Posterior cingulate gyrus (tissue), 11 donors: ENCODE results near the gene CXCR4.
A peak's percentile ranks its signal among the peaks of the same experiment; 100 is the strongest.

Source experiments
- DNase-seq, 10 donors: peaks; one replicate each; pipeline versions ENCODE4 v3.0.0 to v3.0.0-alpha.2; 2020 to 2021; ENCODE audit warnings: mixed read lengths in 3 of 10
- intact Hi-C: fragments of 100-400 bp; cut with DNase I; formaldehyde crosslinking; loops from one replicate; pipeline ENCODE4 v1.15.1; 2023

The CXCR4 gene

DNA sequence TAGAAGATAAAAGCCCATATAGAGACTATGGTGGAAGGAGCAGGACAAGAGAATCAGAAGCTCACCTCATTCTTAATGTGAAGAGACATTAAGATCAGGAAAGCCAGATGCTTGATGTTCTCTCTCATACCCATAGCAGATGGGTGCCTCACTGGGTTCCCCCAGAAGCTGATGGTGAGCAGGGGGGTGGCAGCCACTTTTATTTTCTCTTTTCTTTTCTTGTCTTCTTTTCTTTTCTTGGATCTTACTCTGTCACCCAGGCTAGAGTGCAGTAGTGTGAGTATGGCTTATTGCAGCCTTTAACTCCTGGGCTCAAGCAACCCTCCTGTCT is 14.8 kb upstream of the CXCR4 start:
- intact Hi-C loops: no loop called here
- no peak for DNase-seq

GRCh38 chr2:136131961-136132824 is 14.2 kb upstream of the CXCR4 start:
- DNase-seq: no peak
- intact Hi-C loops: no loop called here

DNA sequence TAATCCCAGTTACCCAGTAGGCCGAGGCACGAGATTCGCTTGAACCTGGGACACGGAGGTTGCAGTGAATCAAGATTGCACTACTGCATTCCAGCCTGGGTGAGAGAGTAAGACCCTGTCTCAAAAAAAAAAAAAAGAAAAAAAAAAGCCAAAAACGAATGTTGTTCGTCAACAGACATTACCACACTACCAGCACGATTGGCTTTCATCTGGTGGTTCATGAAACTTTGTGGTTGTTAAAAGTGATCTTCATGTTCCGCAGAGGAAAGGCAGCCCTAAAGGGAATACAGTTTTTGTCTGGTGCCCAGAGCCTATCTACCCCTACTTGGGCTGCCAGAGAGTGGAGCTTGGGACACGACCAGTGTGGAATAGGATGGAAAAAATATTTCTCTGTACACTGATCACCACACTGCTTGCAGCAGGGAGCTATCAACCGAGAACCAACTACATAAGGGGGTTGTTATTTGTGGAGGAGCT is 13.6 kb upstream of the CXCR4 start:
- intact Hi-C loops: no loop called here
- no peak for DNase-seq

DNA sequence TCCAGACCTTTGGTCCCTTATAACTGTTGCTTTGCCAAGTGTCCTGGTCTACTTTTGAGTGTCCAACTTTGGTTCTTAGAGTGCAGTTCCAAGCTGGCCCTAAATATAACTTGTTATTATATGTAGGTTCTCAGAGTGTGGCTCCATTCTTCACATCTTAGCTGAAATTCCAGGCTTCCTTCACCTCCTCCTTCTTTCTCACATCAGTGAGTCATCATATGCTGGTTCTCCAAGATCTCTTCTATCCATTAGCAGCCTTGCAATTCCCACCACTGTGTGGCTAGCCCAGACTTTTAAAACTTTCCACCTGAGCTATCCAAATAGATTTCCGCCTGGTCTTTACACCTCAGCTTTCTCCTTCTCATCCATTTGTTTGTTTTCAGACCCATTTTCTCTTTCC is 12.6 kb upstream of the CXCR4 start:
- DNase-seq: no peak
- intact Hi-C loops: no loop called here

- no peak for DNase-seq
- intact Hi-C loops: no loop called here
Measured at GRCh38 chr2:136130045-136130444, 12.1 kb upstream of the CXCR4 start.

- no peak for DNase-seq
- intact Hi-C loops: no loop called here
Measured at GRCh38 chr2:136129601-136130000, 11.7 kb upstream of the CXCR4 start.

DNA sequence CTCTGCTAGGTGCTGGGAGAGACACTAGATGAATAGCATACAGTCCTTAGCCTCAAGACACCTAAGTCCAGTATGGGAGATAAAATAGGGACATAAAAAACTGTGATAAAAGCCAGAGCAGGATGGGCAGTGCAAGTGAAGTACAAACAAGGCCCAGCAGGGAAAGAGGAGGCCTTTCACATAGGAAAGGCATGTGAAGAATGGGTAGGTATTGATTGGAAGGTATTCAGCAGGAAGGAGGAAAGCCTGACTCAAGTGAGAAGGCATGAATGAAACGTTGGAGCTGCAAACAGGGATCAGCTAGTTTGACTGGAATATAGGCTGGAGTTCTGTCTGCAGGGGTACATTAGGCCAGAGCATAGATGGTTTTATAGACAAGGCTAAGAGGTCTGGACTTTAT is 11.0 kb upstream of the CXCR4 start:
- intact Hi-C loops: no loop called here
- no peak for DNase-seq

DNA sequence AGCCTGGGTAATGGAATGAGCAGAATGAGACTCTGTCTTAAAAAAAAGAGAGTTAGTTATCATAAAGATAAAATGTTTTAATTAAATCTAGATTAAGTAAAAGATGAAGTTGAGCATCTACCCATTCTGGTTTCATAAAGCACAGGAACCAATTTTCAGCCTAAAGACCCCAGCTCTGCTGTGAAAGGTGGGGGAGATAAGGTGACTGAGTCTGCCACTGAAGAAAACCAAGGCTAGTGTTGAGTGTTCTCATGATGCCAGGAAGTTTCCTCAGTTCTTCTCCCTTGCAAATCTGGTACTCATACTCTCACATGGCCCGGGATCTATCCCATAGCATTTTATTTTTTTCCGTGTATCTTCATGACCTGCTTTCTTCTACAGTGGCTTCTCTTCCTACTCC is 10.4 kb upstream of the CXCR4 start:
- intact Hi-C loops: no loop called here
- no peak for DNase-seq

- intact Hi-C loops: no loop called here
- no peak for DNase-seq
Measured at GRCh38 chr2:136127356-136127755, 9.4 kb upstream of the CXCR4 start.

GRCh38 chr2:136126421-136126926 is 8.5 kb upstream of the CXCR4 start:
- no peak for DNase-seq
- intact Hi-C loops: no loop called here

DNA sequence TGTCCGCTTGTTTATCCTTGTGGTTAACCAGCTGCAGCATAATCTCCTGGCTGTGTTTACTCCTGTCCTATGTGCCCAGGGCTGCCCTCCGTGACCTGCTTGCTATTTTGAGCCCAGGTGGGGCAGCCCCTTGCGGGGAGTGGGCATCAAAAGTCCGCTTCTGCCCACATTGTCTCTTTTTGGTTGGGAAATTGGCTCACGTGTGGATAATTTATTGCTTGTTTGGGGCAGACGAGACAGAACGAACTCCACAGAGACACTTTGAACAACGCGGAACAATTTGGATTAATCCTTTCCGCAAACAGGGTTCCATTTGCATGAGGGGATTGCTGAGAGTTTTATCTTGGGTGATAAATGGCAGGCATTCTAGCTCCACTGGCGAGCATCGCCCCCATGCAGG is 8.1 kb upstream of the CXCR4 start:
- intact Hi-C loops: no loop called here
- no peak for DNase-seq

- no peak for DNase-seq
- intact Hi-C loops: no loop called here
Measured at GRCh38 chr2:136125236-136125635, 7.3 kb upstream of the CXCR4 start.

DNA sequence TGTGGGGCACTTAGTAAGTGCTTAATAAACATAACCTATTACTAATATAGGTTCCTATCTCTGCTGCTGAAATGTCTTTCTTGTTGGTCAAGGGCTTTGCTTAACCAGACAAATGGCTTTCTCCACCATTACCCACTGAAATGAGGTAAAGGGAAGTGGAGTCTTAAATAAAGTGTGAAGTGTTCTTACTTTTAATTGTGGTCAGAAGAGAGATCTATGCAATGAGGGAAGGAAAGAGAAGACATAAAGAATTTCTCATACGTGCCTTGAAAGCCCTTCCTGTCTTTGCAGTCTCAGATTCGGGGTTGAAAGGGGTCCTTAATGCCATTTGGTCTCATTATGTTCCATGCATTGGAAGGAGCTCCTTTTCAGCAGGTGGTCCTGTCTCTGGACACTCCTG is 6.9 kb upstream of the CXCR4 start:
- intact Hi-C loops: no loop called here
- DNase-seq: no peak

DNA sequence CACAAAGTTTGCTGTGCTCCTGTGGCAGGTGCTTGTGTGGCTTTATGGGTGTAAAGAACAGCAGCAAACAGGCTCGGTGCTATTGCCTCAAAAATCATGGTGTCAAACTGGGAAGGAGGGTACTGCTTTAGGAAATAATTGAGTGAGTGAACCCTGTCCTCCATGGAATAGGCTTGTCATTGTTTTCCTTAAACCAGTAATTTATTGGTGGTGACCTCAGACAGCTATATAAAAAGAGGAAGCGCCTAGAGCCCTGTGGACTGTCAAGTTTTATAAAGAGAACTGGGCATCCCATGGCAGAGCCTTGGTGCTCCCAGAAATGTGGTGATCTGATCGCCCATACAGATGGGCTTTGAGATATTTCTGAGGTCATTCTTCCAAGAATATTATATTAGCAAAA is 4.7 kb upstream of the CXCR4 start:
- intact Hi-C loops: no loop called here
- DNase-seq: no peak

GRCh38 chr2:136121204-136121910 is 3.4 kb upstream of the CXCR4 start:
- peak in 1 of 10 donors; percentile 15 for DNase-seq
- intact Hi-C loops: no loop called here

GRCh38 chr2:136119717-136120675 is 2.0 kb upstream of the CXCR4 start:
- no peak for DNase-seq
- intact Hi-C loops: loop anchor here (10.0 kb wide), 1 partner anchor 95 kb away; no protein-coding TSS in a partner anchor

- intact Hi-C loops: loop anchor here (10.0 kb wide), 1 partner anchor 94 kb away; no protein-coding TSS in a partner anchor
- peak in 7 of 10 donors; percentile 22 to 84 (median 41) for DNase-seq
Measured at GRCh38 chr2:136118819-136119716, 1.1 kb upstream of the CXCR4 start.

GRCh38 chr2:136117391-136117841 is 533 bp downstream of the CXCR4 start:
- DNase-seq: peak in 9 of 10 donors; percentile 26 to 86 (median 53)
- intact Hi-C loops: loop anchor here (10.0 kb wide), 1 partner anchor 93 kb away; no protein-coding TSS in a partner anchor

DNA sequence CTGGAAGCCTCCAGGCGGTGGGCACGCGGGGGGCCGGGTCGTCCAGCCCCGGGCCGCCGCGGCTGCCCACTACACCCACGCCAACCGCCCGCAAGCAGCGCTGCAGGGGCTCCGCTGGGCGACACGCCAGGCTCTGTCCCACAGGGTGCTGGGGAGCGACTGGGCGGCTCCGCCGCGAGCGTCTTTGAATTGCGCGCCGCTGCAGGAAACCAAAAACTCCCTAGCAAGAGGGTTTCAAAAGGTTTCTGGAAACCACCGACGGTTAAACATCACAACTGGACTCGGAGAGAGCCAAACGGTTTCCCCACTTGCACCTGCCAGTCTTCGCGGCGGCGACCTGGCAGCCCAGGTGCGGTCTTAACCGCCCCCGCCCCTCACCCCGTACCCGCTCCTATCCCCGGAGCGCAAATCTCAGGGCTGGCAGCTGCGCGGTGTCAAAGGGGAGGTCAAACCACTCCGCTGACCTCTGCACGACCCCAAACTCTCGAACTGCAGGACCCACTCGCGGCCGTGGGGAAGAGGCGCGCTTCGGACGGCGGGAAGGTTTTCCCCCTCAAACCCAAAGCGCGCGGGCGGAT is 1.0 kb downstream of the CXCR4 start:
- intact Hi-C loops: loop anchor here (10.0 kb wide), 1 partner anchor 92 kb away; no protein-coding TSS in a partner anchor
- DNase-seq: peak in 3 of 10 donors; percentile 19 to 87 (median 72)
